PC-3 (cell line): Measurements from ENCODE around the gene ST6GALNAC3.

Experiments used
- EZH2 ChIP-seq: fragments of 300-600 bp; sonication (generic); IDR thresholded peaks from one replicate; pipeline ENCODE4 v1.6.1; 2017; ENCODE audit warnings: antibody characterized with exemption, mild to moderate bottlenecking, low read length; ENCODE audit not compliant: unreplicated experiment
- EZH2phosphoT487 ChIP-seq: fragments of 300-600 bp; sonication (generic); IDR thresholded peaks from 2 replicates; pipeline ENCODE4 v1.6.1; 2018; ENCODE audit warnings: mild to moderate bottlenecking, antibody characterized with exemption, low read length, borderline replicate concordance
- TF ChIP-seq, protein P1 (sequence below): fragments of 300-600 bp; sonication (generic); conservative IDR thresholded peaks from 2 replicates; pipeline ENCODE4 v1.5.1; 2017; ENCODE audit warnings: antibody characterized with exemption, low read depth, mild to moderate bottlenecking, low read length

DNA sequence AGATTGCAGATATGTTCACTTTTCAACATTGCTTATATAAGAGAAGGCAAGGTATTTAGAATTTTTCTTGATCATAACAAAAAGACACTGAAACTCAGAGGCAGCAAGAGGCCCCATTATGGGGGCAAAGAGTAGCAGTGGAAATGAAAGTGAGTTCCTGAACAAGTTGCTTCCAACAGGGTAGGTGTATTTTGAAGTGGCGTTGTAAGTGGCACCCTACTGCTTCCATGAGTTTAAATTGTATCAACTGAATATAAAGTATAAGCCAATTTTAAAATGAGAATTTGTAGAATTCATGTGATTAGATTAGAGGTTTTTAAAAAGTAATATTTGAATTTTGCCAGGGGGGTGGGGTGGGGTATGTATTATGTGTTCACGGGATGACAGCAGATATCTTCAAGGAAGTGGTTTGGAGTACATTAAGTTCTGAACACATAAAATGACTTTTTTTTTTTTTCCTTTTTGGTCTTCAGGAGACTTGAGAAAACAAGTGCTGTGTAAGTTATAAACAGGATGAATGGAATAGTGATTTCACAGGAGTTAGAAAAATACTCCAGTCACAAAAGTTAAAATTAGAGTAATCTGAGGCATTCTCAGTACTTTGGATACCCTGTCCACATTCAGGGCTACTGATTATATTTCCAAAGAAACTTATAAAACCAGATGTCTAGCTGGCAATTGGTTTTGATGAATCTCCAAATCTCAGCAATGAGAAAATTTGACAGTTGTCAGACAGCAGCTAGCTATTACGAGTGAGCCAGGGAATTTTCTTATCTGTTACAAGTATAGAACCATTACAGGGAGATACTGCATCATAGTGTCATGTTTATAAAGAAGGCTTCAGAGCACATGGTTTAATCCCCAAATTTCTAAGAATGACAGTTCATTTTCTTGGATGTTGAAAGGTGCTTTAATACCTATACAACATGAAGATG is 182.0 kb downstream of the ST6GALNAC3 start:
- TF ChIP-seq, protein P1, sequence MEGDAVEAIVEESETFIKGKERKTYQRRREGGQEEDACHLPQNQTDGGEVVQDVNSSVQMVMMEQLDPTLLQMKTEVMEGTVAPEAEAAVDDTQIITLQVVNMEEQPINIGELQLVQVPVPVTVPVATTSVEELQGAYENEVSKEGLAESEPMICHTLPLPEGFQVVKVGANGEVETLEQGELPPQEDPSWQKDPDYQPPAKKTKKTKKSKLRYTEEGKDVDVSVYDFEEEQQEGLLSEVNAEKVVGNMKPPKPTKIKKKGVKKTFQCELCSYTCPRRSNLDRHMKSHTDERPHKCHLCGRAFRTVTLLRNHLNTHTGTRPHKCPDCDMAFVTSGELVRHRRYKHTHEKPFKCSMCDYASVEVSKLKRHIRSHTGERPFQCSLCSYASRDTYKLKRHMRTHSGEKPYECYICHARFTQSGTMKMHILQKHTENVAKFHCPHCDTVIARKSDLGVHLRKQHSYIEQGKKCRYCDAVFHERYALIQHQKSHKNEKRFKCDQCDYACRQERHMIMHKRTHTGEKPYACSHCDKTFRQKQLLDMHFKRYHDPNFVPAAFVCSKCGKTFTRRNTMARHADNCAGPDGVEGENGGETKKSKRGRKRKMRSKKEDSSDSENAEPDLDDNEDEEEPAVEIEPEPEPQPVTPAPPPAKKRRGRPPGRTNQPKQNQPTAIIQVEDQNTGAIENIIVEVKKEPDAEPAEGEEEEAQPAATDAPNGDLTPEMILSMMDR, result no peak
- no peak for TF ChIP-seq EZH2
- no peak for TF ChIP-seq EZH2phosphoT487
